Measurements from ENCODE around the gene GRHL1.

GRCh38 chr2:9991221-9991620, 39.7 kb downstream of the GRHL1 start:
- no peak for TF ChIP-seq CTCF (IDR thresholded peaks at IDR 0.05; ENCODE audit: borderline replicate concordance, extremely low read depth, low read length, poor library complexity, severe bottlenecking)
- no peak for TF ChIP-seq EZH2 (IDR thresholded peaks at IDR 0.05; ENCODE audit: borderline replicate concordance, low read depth, low read length, severe bottlenecking)

Measured in DND-41 (cell line).